HAP-1 (cell line): ENCODE measurements around the gene PUDP.

ENCODE experiments used
- DNase-seq, 2 experiments: peaks; one replicate each; pipeline ENCODE4 v3.0.0-alpha.2; 2016 to 2020; ENCODE audit warnings: low spot score in 2 of 2
- H3K27me3 ChIP-seq: fragments of 250-450 bp; sonication (Bioruptor Pico); 2 replicates; pipeline ENCODE4 v1.5.1; 2020; ENCODE audit warnings: low read depth, mild to moderate bottlenecking, moderate library complexity
- H3K36me3 ChIP-seq: fragments of 250-450 bp; sonication (Bioruptor Pico); replicated peaks from 2 replicates; pipeline ENCODE4 v1.5.1; 2020; ENCODE audit warnings: mild to moderate bottlenecking
- H3K4me1 ChIP-seq: fragments of 250-450 bp; sonication (Bioruptor Pico); 2 replicates; pipeline ENCODE4 v1.5.1; 2020; ENCODE audit warnings: mild to moderate bottlenecking
- H3K4me3 ChIP-seq: fragments of 250-450 bp; sonication (Bioruptor Pico); 2 replicates; pipeline ENCODE4 v1.5.1; 2020; ENCODE audit warnings: mild to moderate bottlenecking, moderate library complexity
- H3K9me3 ChIP-seq: fragments of 250-450 bp; sonication (Bioruptor Pico); 2 replicates; pipeline ENCODE4 v1.5.1; 2020; ENCODE audit warnings: mild to moderate bottlenecking, moderate library complexity
- in situ Hi-C: fragments of 300-500 bp; cut with MboI; formaldehyde crosslinking; loops from 3 replicates; pipeline ENCODE4 v1.14.3; 2020; ENCODE audit warnings: low sequenced_read_pairs, inconsistent platforms, mixed read lengths

PUDP gene

GRCh38 chrX:7068939-7069367 is 79.0 kb downstream of the PUDP start:
- Histone ChIP-seq H3K4me3 (no peak overlapping the region), H3K9me3 (no peaks in the 10 kb centered on the region), H3K36me3 (no peaks in the 10 kb centered on the region), H3K27me3 (no peaks in the 10 kb centered on the region), H3K4me1 (no peaks in the 10 kb centered on the region)
- in situ Hi-C loops, result no loop called here
- DNase-seq, result peak in 1 of 2 experiments; percentile 21

- Histone ChIP-seq H3K9me3 (no peaks in the 10 kb centered on the region), H3K27me3 (no peaks in the 10 kb centered on the region), H3K4me3 (no peak overlapping the region), H3K36me3 (no peaks in the 10 kb centered on the region), H3K4me1 (no peaks in the 10 kb centered on the region)
- DNase-seq, result peak in 1 of 2 experiments; percentile 4
- in situ Hi-C loops, result no loop called here
Measured at GRCh38 chrX:7067256-7067655, 80.7 kb downstream of the PUDP start.

GRCh38 chrX:7065473-7065872 is 82.5 kb downstream of the PUDP start:
- in situ Hi-C loops, result no loop called here
- no peak overlapping the region for H3K4me3 ChIP-seq
- DNase-seq, result no peak
- H3K4me1 ChIP-seq, result no peaks in the 10 kb centered on the region
- no peaks in the 10 kb centered on the region for H3K27me3 ChIP-seq
- H3K9me3 ChIP-seq, result no peaks in the 10 kb centered on the region
- H3K36me3 ChIP-seq, result no peaks in the 10 kb centered on the region

GRCh38 chrX:7062903-7063302 is 85.0 kb downstream of the PUDP start:
- H3K27me3 ChIP-seq, result no peaks in the 10 kb centered on the region
- no peak overlapping the region for H3K4me3 ChIP-seq
- in situ Hi-C loops, result no loop called here
- no peaks in the 10 kb centered on the region for H3K36me3 ChIP-seq
- no peak for DNase-seq
- no peaks in the 10 kb centered on the region for H3K4me1 ChIP-seq
- no peaks in the 10 kb centered on the region for H3K9me3 ChIP-seq

GRCh38 chrX:7062276-7062675 is 85.7 kb downstream of the PUDP start:
- H3K36me3 ChIP-seq, result no peaks in the 10 kb centered on the region

GRCh38 chrX:7061429-7061828 is 86.5 kb downstream of the PUDP start:
- no peak for DNase-seq
- H3K9me3 ChIP-seq, result no peaks in the 10 kb centered on the region
- no peak overlapping the region for H3K4me3 ChIP-seq
- H3K27me3 ChIP-seq, result no peaks in the 10 kb centered on the region
- H3K4me1 ChIP-seq, result no peaks in the 10 kb centered on the region
- in situ Hi-C loops, result no loop called here
- H3K36me3 ChIP-seq, result 0 out of 2 replicates have a peak, but pooled peaks cover 3% of the 10 kb centered on the region

More at GRCh38 chrX:7062276-7062675, 85.7 kb downstream of the PUDP start:
- no peaks in the 10 kb centered on the region for H3K4me1 ChIP-seq
- no peaks in the 10 kb centered on the region for H3K9me3 ChIP-seq
- DNase-seq, result no peak
- no peak overlapping the region for H3K4me3 ChIP-seq
- no peaks in the 10 kb centered on the region for H3K27me3 ChIP-seq
- in situ Hi-C loops, result no loop called here

- in situ Hi-C loops, result no loop called here
- no peaks in the 10 kb centered on the region for H3K9me3 ChIP-seq
Measured at GRCh38 chrX:7060444-7060843, 87.5 kb downstream of the PUDP start.

GRCh38 chrX:7059859-7060258 is 88.1 kb downstream of the PUDP start:
- H3K9me3 ChIP-seq, result no peaks in the 10 kb centered on the region
- H3K4me3 ChIP-seq, result no peak overlapping the region
- no peaks in the 10 kb centered on the region for H3K27me3 ChIP-seq
- no peaks in the 10 kb centered on the region for H3K4me1 ChIP-seq
- in situ Hi-C loops, result no loop called here
- 0 out of 2 replicates have a peak, but pooled peaks cover 3% of the 10 kb centered on the region for H3K36me3 ChIP-seq
- no peak for DNase-seq

More at GRCh38 chrX:7060444-7060843, 87.5 kb downstream of the PUDP start:
- Histone ChIP-seq H3K4me3 (no peak overlapping the region), H3K27me3 (no peaks in the 10 kb centered on the region), H3K36me3 (0 out of 2 replicates have a peak, but pooled peaks cover 3% of the 10 kb centered on the region), H3K4me1 (no peaks in the 10 kb centered on the region)
- DNase-seq, result no peak

GRCh38 chrX:7059214-7059838 is 88.6 kb downstream of the PUDP start:
- Histone ChIP-seq H3K4me1 (no peaks in the 10 kb centered on the region), H3K4me3 (no peak overlapping the region), H3K27me3 (no peaks in the 10 kb centered on the region), H3K9me3 (no peaks in the 10 kb centered on the region), H3K36me3 (0 out of 2 replicates have a peak, but pooled peaks cover 3% of the 10 kb centered on the region)
- in situ Hi-C loops, result no loop called here
- no peak for DNase-seq

- Histone ChIP-seq H3K27me3 (no peaks in the 10 kb centered on the region), H3K4me3 (no peak overlapping the region), H3K36me3 (0 out of 2 replicates have a peak, but pooled peaks cover 3% of the 10 kb centered on the region), H3K9me3 (no peaks in the 10 kb centered on the region), H3K4me1 (no peaks in the 10 kb centered on the region)
- no peak for DNase-seq
- in situ Hi-C loops, result no loop called here
Measured at GRCh38 chrX:7055386-7056137, 92.4 kb downstream of the PUDP start.

- Histone ChIP-seq H3K4me3 (no peak overlapping the region), H3K36me3 (peaks cover 3% of the 10 kb centered on the region; the same call in 1 of the 2 replicates), H3K27me3 (no peaks in the 10 kb centered on the region), H3K9me3 (no peaks in the 10 kb centered on the region), H3K4me1 (no peaks in the 10 kb centered on the region)
- in situ Hi-C loops, result no loop called here
- no peak for DNase-seq
Measured at GRCh38 chrX:7054219-7055216, 93.4 kb downstream of the PUDP start.

- H3K36me3 ChIP-seq, result peaks cover 3% of the 10 kb centered on the region; the same call in 1 of the 2 replicates
- no peak overlapping the region for H3K4me3 ChIP-seq
- no peak for DNase-seq
- no peaks in the 10 kb centered on the region for H3K9me3 ChIP-seq
- no peaks in the 10 kb centered on the region for H3K27me3 ChIP-seq
- in situ Hi-C loops, result no loop called here
- H3K4me1 ChIP-seq, result no peaks in the 10 kb centered on the region
Measured at GRCh38 chrX:7052541-7052940, 95.4 kb downstream of the PUDP start.

- H3K9me3 ChIP-seq, result no peaks in the 10 kb centered on the region
- no peaks in the 10 kb centered on the region; the same call in 1 of the 2 replicates for H3K36me3 ChIP-seq
- no peaks in the 10 kb centered on the region for H3K27me3 ChIP-seq
- H3K4me1 ChIP-seq, result no peaks in the 10 kb centered on the region
- in situ Hi-C loops, result no loop called here
- DNase-seq, result no peak
- H3K4me3 ChIP-seq, result no peak overlapping the region
Measured at GRCh38 chrX:7050271-7050670, 97.7 kb downstream of the PUDP start.
